Heart left ventricle (tissue), 16 donors: ENCODE results near the gene TUNAR. TPM values are rescaled to one million over a fixed set of nuclear protein-coding genes. Genes with fewer than 3 reads are reported as not detected.
"Not testable (repeated sequence)": the region's sequence is repeated elsewhere in the genome, so short reads cannot be mapped to it uniquely, and the experiment has no call there.

Experiments
- ATAC-seq, 4 donors: fragments of 200-7000 bp; cut with Tn5 transposase; one replicate each; pipeline ENCODE4 v1.9.1; 2020 to 2022; ENCODE audit warnings: moderate library complexity in 4 of 4, mild to moderate bottlenecking in 3 of 4, moderate number of reproducible peaks in 1 of 4
- DNase-seq, 5 donors: peaks; one replicate each; pipeline ENCODE4 v3.0.0-alpha.2; 2020
- H3K27ac ChIP-seq, 12 donors: fragments of 200-600 bp; sonication (generic) in 4 of 12; one replicate each; pipeline versions ENCODE4 v1.5.0 to v1.8.0; 2016 to 2022; ENCODE audit warnings: mild to moderate bottlenecking in 2 of 12
- H3K27me3 ChIP-seq, 9 donors: fragments of 200-600 bp; sonication (generic) in 2 of 9; one replicate each; pipeline versions ENCODE4 v1.5.1 to v1.8.0; 2016 to 2022; ENCODE audit warnings: mild to moderate bottlenecking in 3 of 9
- H3K36me3 ChIP-seq, 9 donors: fragments of 200-600 bp; sonication (generic) in 2 of 9; one replicate each; pipeline versions ENCODE4 v1.5.0 to v1.8.0; 2018 to 2022; ENCODE audit warnings: mild to moderate bottlenecking in 2 of 9
- H3K4me1 ChIP-seq, 12 donors: fragments of 200-600 bp; sonication (generic) in 4 of 12; one replicate each; pipeline versions ENCODE4 v1.5.0 to v1.8.0; 2016 to 2022; ENCODE audit warnings: mild to moderate bottlenecking in 3 of 12
- H3K4me3 ChIP-seq, 12 donors: fragments of 200-600 bp; sonication (generic) in 4 of 12; one replicate each; pipeline versions ENCODE4 v1.5.0 to v1.8.0; 2017 to 2022; ENCODE audit warnings: mild to moderate bottlenecking in 9 of 12, moderate library complexity in 4 of 12
- H3K9me3 ChIP-seq, 12 donors: fragments of 200-600 bp; sonication (generic) in 4 of 12; one replicate each; pipeline versions ENCODE4 v1.5.0 to v1.8.0; 2016 to 2022; ENCODE audit warnings: mild to moderate bottlenecking in 1 of 12
- POLR2A ChIP-seq, 2 donors: fragments of 450-650 bp; IDR thresholded peaks; one replicate each; pipeline ENCODE4 v1.6.1; 2017; ENCODE audit warnings: antibody characterized with exemption in 2 of 2, mild to moderate bottlenecking in 2 of 2, moderate library complexity in 2 of 2
- WGBS, 4 donors: extraction: QIAGEN DNeasy Blood & Tissue Kit in 2 of 4; methylation state at CpG; one replicate each; pipeline versions ENCODE4 v1.1.5 to v1.1.7; 2013 to 2018; 5-methylcytosine and 5-hydroxymethylcytosine counted together
- intact Hi-C, 10 donors: fragments of 100-400 bp; cut with DNase I; formaldehyde crosslinking; loops; one replicate each; pipeline versions ENCODE4 v1.11.1 to v1.14.2; 2022
- polyA plus RNA-seq, 2 donors: library from polyadenylated mRNA; stranded (reverse); fragments of 200-250 nt; gene quantifications; one replicate each; pipeline ENCODE4 v1.2.3, GENCODE V29; 2013
- total RNA-seq, 9 donors: library from RNA; depleted of rRNA in 2 of 9; stranded (reverse); fragments of >200 nt in 2 of 9; fragmentation: NEBNext Ultra II Directional in 3 of 9; extraction: Animal tissue kit (Norgen Biotek cat#: 25700) in 3 of 9; gene quantifications; one replicate each; pipeline versions ENCODE4 v1.1.0 to v1.2.4, GENCODE V29; 2016 to 2023
- TF ChIP-seq, protein P1 (sequence below), 12 donors: fragments of 200-600 bp; sonication (generic) in 4 of 12; IDR thresholded peaks; one replicate each; pipeline versions ENCODE4 v1.5.0 to v1.8.0; 2018 to 2022; ENCODE audit warnings: antibody characterized with exemption in 12 of 12, mild to moderate bottlenecking in 5 of 12
- donor health status: ischemic (EF 13 %, LVEDD 7.1; RV severe dilation, severe dysfunction).
- donor health status: healthy with polysubstance abuse.
- donor health status: DM: no; HTN: yes; CAD: no.
- donor health status: DM: no; HTN: no; CAD: no.
- donor health status: ischemic (EF 25% LVEDD 6.9; RV normal size, moderate dysfunction).
- donor health status: ischemic (EF 25% LVEDD 5.7; RV mildly dilated, moderate dysfunction).
- donor health status: healthy.
- donor health status: DM: yes; HTN: yes; CAD: no.
- donor health status: ischemic (EF 35%, LVEDD 5.7; RV mildly dilated, moderate dysfunction).
- donor health status: nonischemic (EF 11% LVEDD 7.7; RV severe dilation, severe dysfunction).
- donor health status: DM: yes; HTN: yes; CAD: no.
- donor health status: PGD.
- donor health status: ischemic (EF 29% LVEDD 5.4; RV normal size, mild dysfunction).
- donor health status: nonischemic (EF 23%, LVEDD 6.1; RV moderate dilation, normal function).

The TUNAR gene
- total and polyA plus RNA-seq, 11 donors, result not detected

- no peak overlapping the region for H3K4me3 ChIP-seq
- no peak for DNase-seq
- intact Hi-C loops, result no loop called here
- peaks cover 0 to 11% (median 0%) of the 10 kb centered on the region in 12 donors for H3K9me3 ChIP-seq
- peaks cover 0 to 3% (median 0%) of the 10 kb centered on the region in 9 donors for H3K27me3 ChIP-seq
- 51 to 64% (median 56%) methylated on average over 2 of the region's 2 CpGs for WGBS, 4 donors
- no peak for ATAC-seq
- no peaks in the 10 kb centered on the region for H3K4me1 ChIP-seq
- no peaks in the 10 kb centered on the region for H3K36me3 ChIP-seq
- TF ChIP-seq, protein P1, sequence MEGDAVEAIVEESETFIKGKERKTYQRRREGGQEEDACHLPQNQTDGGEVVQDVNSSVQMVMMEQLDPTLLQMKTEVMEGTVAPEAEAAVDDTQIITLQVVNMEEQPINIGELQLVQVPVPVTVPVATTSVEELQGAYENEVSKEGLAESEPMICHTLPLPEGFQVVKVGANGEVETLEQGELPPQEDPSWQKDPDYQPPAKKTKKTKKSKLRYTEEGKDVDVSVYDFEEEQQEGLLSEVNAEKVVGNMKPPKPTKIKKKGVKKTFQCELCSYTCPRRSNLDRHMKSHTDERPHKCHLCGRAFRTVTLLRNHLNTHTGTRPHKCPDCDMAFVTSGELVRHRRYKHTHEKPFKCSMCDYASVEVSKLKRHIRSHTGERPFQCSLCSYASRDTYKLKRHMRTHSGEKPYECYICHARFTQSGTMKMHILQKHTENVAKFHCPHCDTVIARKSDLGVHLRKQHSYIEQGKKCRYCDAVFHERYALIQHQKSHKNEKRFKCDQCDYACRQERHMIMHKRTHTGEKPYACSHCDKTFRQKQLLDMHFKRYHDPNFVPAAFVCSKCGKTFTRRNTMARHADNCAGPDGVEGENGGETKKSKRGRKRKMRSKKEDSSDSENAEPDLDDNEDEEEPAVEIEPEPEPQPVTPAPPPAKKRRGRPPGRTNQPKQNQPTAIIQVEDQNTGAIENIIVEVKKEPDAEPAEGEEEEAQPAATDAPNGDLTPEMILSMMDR (IDR thresholded peaks at IDR 0.05), result no peak
- TF ChIP-seq POLR2A (IDR thresholded peaks at IDR 0.05), result no peak
- H3K27ac ChIP-seq, result no peak overlapping the region
Measured at GRCh38 chr14:95964901-95965300, 88.3 kb downstream of the TUNAR start.

GRCh38 chr14:95968048-95968447 is 91.4 kb downstream of the TUNAR start:
- H3K27me3 ChIP-seq, H3K4me1 ChIP-seq, DNase-seq, H3K36me3 ChIP-seq, intact Hi-C loops, ATAC-seq, H3K27ac ChIP-seq, H3K4me3 ChIP-seq: not testable (repeated sequence)
- 53 to 63% (median 55%) methylated on average over 4 of the region's 4 CpGs for WGBS, 4 donors
- H3K9me3 ChIP-seq, result peaks cover 0 to 11% (median 0%) of the 10 kb centered on the region in 12 donors

Other genes starting within 250 kb of the TUNAR start
- not detected for gene TCL1B, start 190.4 kb upstream of the TUNAR start, total RNA-seq
- not detected for gene TCL1B, start 190.4 kb upstream of the TUNAR start, polyA plus RNA-seq
- not detected for gene TCL1A, start 162.7 kb upstream of the TUNAR start, total RNA-seq
- gene TCL1A, start 162.7 kb upstream of the TUNAR start, polyA plus RNA-seq, result under 1 TPM in 1 of 2 donors, not detected in 1; 0.26 TPM
- gene C14orf132, start 162.5 kb downstream of the TUNAR start, total RNA-seq, result 10 to 100 TPM in 2 of 9 donors, 1 to 10 TPM in 6, under 1 TPM in 1; 0.89 to 14.9 (median 2.1) TPM
- 1 to 10 TPM in 1 of 2 donors, under 1 TPM in 1; 0.76 to 1.5 TPM for gene C14orf132, start 162.5 kb downstream of the TUNAR start, polyA plus RNA-seq